Breast epithelium (tissue), 3 donors: ENCODE results near the gene SORCS3.

Source experiments
- POLR2AphosphoS5 ChIP-seq, 3 donors: sonication (generic); formaldehyde crosslinking; IDR thresholded peaks; one replicate each; pipeline ENCODE4 v1.6.1; 2017; ENCODE audit warnings: antibody characterized with exemption in 3 of 3
- TF ChIP-seq, protein P1 (sequence below), 3 donors: fragments of 450-650 bp; IDR thresholded peaks; one replicate each; pipeline ENCODE4 v1.5.1; 2016 to 2017; ENCODE audit warnings: antibody characterized with exemption in 3 of 3, mild to moderate bottlenecking in 3 of 3, moderate library complexity in 3 of 3

GRCh38 chr10:104824380-104825006 lies 183.4 kb downstream of the SORCS3 start:
- TF ChIP-seq POLR2AphosphoS5 (IDR thresholded peaks at IDR 0.05) = no peak
- TF ChIP-seq, protein P1, sequence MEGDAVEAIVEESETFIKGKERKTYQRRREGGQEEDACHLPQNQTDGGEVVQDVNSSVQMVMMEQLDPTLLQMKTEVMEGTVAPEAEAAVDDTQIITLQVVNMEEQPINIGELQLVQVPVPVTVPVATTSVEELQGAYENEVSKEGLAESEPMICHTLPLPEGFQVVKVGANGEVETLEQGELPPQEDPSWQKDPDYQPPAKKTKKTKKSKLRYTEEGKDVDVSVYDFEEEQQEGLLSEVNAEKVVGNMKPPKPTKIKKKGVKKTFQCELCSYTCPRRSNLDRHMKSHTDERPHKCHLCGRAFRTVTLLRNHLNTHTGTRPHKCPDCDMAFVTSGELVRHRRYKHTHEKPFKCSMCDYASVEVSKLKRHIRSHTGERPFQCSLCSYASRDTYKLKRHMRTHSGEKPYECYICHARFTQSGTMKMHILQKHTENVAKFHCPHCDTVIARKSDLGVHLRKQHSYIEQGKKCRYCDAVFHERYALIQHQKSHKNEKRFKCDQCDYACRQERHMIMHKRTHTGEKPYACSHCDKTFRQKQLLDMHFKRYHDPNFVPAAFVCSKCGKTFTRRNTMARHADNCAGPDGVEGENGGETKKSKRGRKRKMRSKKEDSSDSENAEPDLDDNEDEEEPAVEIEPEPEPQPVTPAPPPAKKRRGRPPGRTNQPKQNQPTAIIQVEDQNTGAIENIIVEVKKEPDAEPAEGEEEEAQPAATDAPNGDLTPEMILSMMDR (IDR thresholded peaks at IDR 0.05) = no peak
